T-cell (primary cell): ENCODE data around the gene BDH2. TPM values are rescaled to one million over a fixed set of nuclear protein-coding genes. Genes with fewer than 3 reads are reported as not detected.

ENCODE experiments used
- ATAC-seq, 4 experiments: fragments of 200-7000 bp in 3 of 4; fragments of 150-1000 bp in 1 of 4; cut with Tn5 transposase; replicated peaks in 1 of 4; 1 replicate in 3 of 4; 2 replicates in 1 of 4; pipeline ENCODE4 v1.10.0; 2021; ENCODE audit warnings: moderate library complexity in 3 of 4, mild to moderate bottlenecking in 2 of 4, moderate number of reproducible peaks in 1 of 4
- CTCF ChIA-PET, 2 donors: fragments of 300-600 bp; sonication (Branson Sonifier 250); formaldehyde crosslinking; loops; one replicate each; lab custom pipeline; 2022; ENCODE audit warnings: antibody characterized with exemption in 2 of 2; lab: Charles Lee
- POLR2A ChIA-PET, 2 donors: fragments of 300-600 bp; sonication (Branson Sonifier 250); formaldehyde crosslinking; loops; one replicate each; lab custom pipeline; 2022; ENCODE audit warnings: antibody characterized with exemption in 2 of 2; lab: Charles Lee
- DNase-seq, 35 experiments: peaks; one replicate each; pipeline versions ENCODE4 v3.0.0 to v3.0.0-alpha.2; 2013 to 2023
- H3K27ac ChIP-seq: one replicate; pipeline ENCODE4 v1.5.1; 2013; ENCODE audit warnings: low read length
- H3K27me3 ChIP-seq, 2 experiments: replicated peaks in 1 of 2; 1 replicate in 1 of 2; 2 replicates in 1 of 2; pipeline versions ENCODE4 v1.6.1 to v1.7.0; 2013; ENCODE audit warnings: low read length in 1 of 2, mixed read lengths in 1 of 2; ENCODE audit not compliant: control insufficient read depth in 2 of 2, insufficient read depth in 2 of 2; ENCODE audit errors: extremely low read depth in 1 of 2
- H3K36me3 ChIP-seq, 2 donors: 1 replicate in 1 of 2; 2 replicates in 1 of 2; pipeline versions ENCODE4 v1.6.1 to v1.7.0; 2013; ENCODE audit warnings: low read length in 1 of 2; ENCODE audit not compliant: control insufficient read depth in 2 of 2, insufficient read depth in 1 of 2; ENCODE audit errors: extremely low read depth in 1 of 2
- H3K4me1 ChIP-seq, 2 experiments: 1 replicate in 1 of 2; 2 replicates in 1 of 2; pipeline versions ENCODE4 v1.6.1 to v1.7.0; 2013; ENCODE audit warnings: low read length in 2 of 2, mixed read lengths in 1 of 2; ENCODE audit not compliant: insufficient read depth in 2 of 2, control insufficient read depth in 1 of 2; ENCODE audit errors: extremely low read depth in 1 of 2
- H3K4me3 ChIP-seq, 2 donors: 1 replicate in 1 of 2; 2 replicates in 1 of 2; pipeline versions ENCODE4 v1.5.1 to v1.7.0; 2013; ENCODE audit warnings: mild to moderate bottlenecking in 2 of 2, low read length in 1 of 2, moderate library complexity in 1 of 2; ENCODE audit not compliant: control insufficient read depth in 1 of 2; ENCODE audit errors: extremely low read depth in 1 of 2
- H3K9me3 ChIP-seq: 2 replicates; pipeline ENCODE4 v1.7.0; 2013
- H3K27ac Mint-ChIP-seq, 2 donors: one replicate each; pipeline ENCODE4 v1.8.0; 2020 to 2021; ENCODE audit warnings: mild to moderate bottlenecking in 2 of 2, mixed read lengths in 2 of 2
- H3K27me3 Mint-ChIP-seq, 2 donors: one replicate each; pipeline ENCODE4 v1.8.0; 2021 to 2022; ENCODE audit warnings: mixed read lengths in 2 of 2
- H3K36me3 Mint-ChIP-seq: one replicate; pipeline ENCODE4 v1.8.0; 2021; ENCODE audit warnings: mixed read lengths
- H3K4me1 Mint-ChIP-seq, 3 donors: one replicate each; pipeline ENCODE4 v1.8.0; 2020 to 2022; ENCODE audit warnings: mixed read lengths in 3 of 3, mild to moderate bottlenecking in 1 of 3
- H3K4me3 Mint-ChIP-seq, 3 donors: one replicate each; pipeline ENCODE4 v1.8.0; 2020 to 2022; ENCODE audit warnings: mild to moderate bottlenecking in 3 of 3, mixed read lengths in 3 of 3, moderate library complexity in 3 of 3
- H3K9me3 Mint-ChIP-seq, 3 donors: one replicate each; pipeline ENCODE4 v1.8.0; 2020 to 2022; ENCODE audit warnings: mixed read lengths in 3 of 3
- whole genome bisulfite sequencing: methylation state at CpG from one replicate; pipeline ENCODE4 v1.1.5; 2013; ENCODE audit warnings: missing lambda C conversion rate; ENCODE audit not compliant: insufficient coverage; 5-methylcytosine and 5-hydroxymethylcytosine counted together
- total RNA-seq, 35 experiments: library from RNA in 6 of 35; stranded (reverse) in 6 of 35; fragments of 120-200 nt in 1 of 35; gene quantifications; one replicate each; pipeline versions ENCODE4 v1.2.1 to v1.2.4 and lab custom pipeline; 2013 to 2026

BDH2 gene
- total RNA-seq, 5 donors from 2014 or later (not counting 1 experiment from before 2014, with no cell fraction given), result 11.4 to 22.6 (median 18.5) TPM

DNA sequence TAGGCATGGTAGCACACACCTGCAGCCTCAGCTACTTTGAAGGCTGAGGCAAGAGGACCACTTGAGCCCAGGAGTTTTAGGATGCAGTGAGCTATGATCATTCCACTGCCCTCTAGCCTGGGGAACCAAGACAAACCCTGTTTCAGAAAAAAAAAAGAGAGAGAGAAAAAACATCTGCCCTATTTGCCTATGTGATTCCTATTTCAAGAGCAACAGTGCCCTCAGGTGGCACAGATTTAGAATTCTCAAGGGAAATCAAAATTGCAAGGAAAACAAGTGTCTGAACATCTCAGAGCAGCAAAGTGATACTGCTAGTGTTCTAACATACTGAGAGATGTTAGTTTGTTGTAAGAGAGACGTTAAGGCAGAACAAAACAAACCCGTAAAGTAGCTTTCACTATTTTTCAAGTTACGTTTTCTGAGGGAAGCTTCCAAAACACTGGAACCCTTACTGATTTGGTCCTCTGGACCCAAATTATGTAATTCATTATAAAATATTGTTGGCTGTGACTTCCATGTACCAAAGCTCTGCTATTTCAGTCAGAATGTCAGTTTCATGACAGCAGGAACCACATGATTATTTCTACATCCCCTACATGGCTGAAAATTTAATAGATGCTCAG is 7.9 kb downstream of the BDH2 start:
- peaks cover 34% of the 10 kb centered on the region for H3K36me3 Mint-ChIP-seq
- H3K4me3 Mint-ChIP-seq, result no peak overlapping the region
- no peaks in the 10 kb centered on the region for H3K27me3 Mint-ChIP-seq
- H3K27me3 ChIP-seq, result no peaks in the 10 kb centered on the region
- no CpG with 5 or more reads among the region's 3 CpGs for WGBS
- ATAC-seq, result peak; percentile 31 to 75 (median 48)
- H3K9me3 Mint-ChIP-seq, result no peaks in the 10 kb centered on the region
- H3K27ac Mint-ChIP-seq, result no peak overlapping the region
- H3K36me3 ChIP-seq, result peaks cover 0 to 34% of the 10 kb centered on the region in 2 donors
- H3K9me3 ChIP-seq, result no peaks in the 10 kb centered on the region
- no peak overlapping the region for H3K4me3 ChIP-seq
- CTCF ChIA-PET, result interaction anchor here (0.5 to 2.8 kb wide), 30 partner anchors 10 to 1759 kb away, joined by 3 to 29 read pairs (median 4); partner anchors contain the start of genes SLC9B2 (in 2 of the 2), SLC39A8 (in 1 of the 2) and SLC9B1 (in 1 of the 2)
- POLR2A ChIA-PET, result interaction anchor here in 1 of 2 donors (0.6 to 0.9 kb wide), 2 partner anchors 11 to 661 kb away, joined by 4 to 9 read pairs; no protein-coding TSS in a partner anchor
- H3K4me1 ChIP-seq, result no peaks in the 10 kb centered on the region
- peaks cover 6 to 19% (median 16%) of the 10 kb centered on the region in 3 donors for H3K4me1 Mint-ChIP-seq
- peak in 31 of 35 experiments; percentile 2 to 79 (median 32) for DNase-seq
- no peak overlapping the region for H3K27ac ChIP-seq

DNA sequence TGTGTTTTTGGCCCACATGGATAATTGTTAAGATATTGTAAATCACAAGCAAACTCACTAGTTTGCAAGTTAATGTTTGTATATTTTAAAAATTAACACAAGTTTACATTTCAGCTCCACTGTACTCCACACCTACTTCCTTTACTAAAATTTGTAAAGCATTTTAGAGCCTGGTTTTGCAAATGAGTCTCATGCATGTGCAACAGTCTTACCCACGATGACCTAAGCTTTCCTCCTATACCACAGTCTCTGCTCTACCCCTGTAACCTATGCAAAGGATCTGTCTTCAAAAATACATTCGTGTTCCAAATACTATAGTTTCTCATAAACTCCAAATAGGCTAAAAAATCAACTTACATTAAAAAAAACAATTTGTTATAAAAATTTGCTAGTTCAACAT is 10.2 kb downstream of the BDH2 start:
- H3K4me3 ChIP-seq, result no peak overlapping the region
- no peaks in the 10 kb centered on the region for H3K27me3 ChIP-seq
- H3K9me3 ChIP-seq, result no peaks in the 10 kb centered on the region
- H3K4me1 Mint-ChIP-seq, result peaks cover 5 to 17% (median 13%) of the 10 kb centered on the region in 3 donors
- no peak overlapping the region for H3K4me3 Mint-ChIP-seq
- H3K27ac ChIP-seq, result no peak overlapping the region
- H3K27ac Mint-ChIP-seq, result no peak overlapping the region
- H3K36me3 Mint-ChIP-seq, result peaks cover 47% of the 10 kb centered on the region
- H3K4me1 ChIP-seq, result no peaks in the 10 kb centered on the region
- CTCF ChIA-PET, result interaction anchor here (0.6 to 1.3 kb wide), 8 partner anchors 9 to 785 kb away, joined by 3 to 4 read pairs (median 3); partner anchors contain the start of genes BDH2 (in 1 of the 2) and SLC9B1 (in 1 of the 2)
- DNase-seq (no peak), ATAC-seq (no peak)
- WGBS, result 75% methylated on average over 1 of the region's 2 CpGs
- peaks cover 0 to 47% of the 10 kb centered on the region in 2 donors for H3K36me3 ChIP-seq
- POLR2A ChIA-PET, result no interaction called here
- H3K27me3 Mint-ChIP-seq, result no peaks in the 10 kb centered on the region
- H3K9me3 Mint-ChIP-seq, result no peaks in the 10 kb centered on the region

DNA sequence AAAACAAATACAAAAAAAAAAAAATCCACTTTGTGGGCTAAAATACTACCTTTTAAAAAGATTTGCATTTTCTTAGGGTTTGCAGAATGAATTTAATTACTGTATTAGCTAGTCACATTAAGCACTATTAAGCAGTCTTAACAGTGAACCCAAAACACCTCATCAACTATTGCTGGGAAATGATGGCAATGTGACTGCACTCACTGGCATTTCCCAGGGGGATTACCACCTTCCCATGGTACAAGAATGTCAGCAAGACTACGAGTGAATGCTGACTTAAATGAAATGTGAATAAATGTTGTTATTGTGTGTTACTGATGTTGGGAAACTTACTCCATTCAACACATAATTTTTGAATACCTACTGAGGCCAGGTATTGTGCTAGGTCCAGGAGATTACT is 13.1 kb downstream of the BDH2 start:
- CTCF ChIA-PET, result no interaction called here
- WGBS, result no CpG with 5 or more reads among the region's 1 CpG
- H3K36me3 ChIP-seq, result peaks cover 0 to 47% of the 10 kb centered on the region in 2 donors
- Mint-ChIP-seq H3K27me3 (no peaks in the 10 kb centered on the region), H3K36me3 (peaks cover 54% of the 10 kb centered on the region), H3K27ac (no peak overlapping the region), H3K4me3 (no peak overlapping the region), H3K9me3 (no peaks in the 10 kb centered on the region), H3K4me1 (peaks cover 0 to 4% (median 1%) of the 10 kb centered on the region in 3 donors)
- POLR2A ChIA-PET, result no interaction called here
- H3K9me3 ChIP-seq, result no peaks in the 10 kb centered on the region
- H3K4me1 ChIP-seq, result no peaks in the 10 kb centered on the region
- DNase-seq (no peak), ATAC-seq (no peak)
- H3K27me3 ChIP-seq, result no peaks in the 10 kb centered on the region
- H3K27ac ChIP-seq, result no peak overlapping the region
- no peak overlapping the region for H3K4me3 ChIP-seq

DNA sequence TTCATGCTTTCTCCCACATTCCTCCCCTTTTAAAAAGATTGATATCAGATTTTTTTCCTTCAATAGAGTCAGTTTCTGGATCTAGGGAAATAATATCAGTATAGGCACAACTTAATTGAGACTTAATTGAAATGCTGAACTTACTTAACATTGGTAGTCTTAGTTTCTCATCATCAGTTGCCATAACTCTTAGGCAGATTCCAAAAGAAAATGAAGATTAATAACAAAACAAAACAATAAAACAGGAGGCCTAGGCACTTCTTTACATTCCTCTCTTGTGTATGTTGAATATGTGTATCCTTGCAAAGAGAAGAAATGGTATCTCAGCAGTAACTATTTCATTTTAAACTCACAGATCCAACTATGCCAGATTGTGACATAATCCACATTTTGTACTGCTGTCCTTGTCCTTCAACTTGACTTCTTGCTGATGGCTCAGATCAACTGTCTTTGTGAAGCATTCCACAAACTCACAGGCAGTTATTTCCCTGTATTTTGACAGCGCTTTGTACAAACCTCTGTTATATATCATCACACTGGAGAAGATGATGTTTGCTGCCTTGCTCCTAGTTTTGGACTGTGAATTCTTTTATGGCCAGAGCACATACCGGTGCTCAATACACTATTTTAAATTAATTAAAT is 14.0 kb downstream of the BDH2 start:
- H3K9me3 Mint-ChIP-seq, result no peaks in the 10 kb centered on the region
- H3K4me1 ChIP-seq, result no peaks in the 10 kb centered on the region
- DNase-seq, result no peak
- H3K36me3 Mint-ChIP-seq, result peaks cover 55% of the 10 kb centered on the region
- no peaks in the 10 kb centered on the region for H3K27me3 ChIP-seq
- no CpG with 5 or more reads among the region's 2 CpGs for WGBS
- H3K27ac Mint-ChIP-seq, result no peak overlapping the region
- no peaks in the 10 kb centered on the region for H3K9me3 ChIP-seq
- H3K4me3 Mint-ChIP-seq, result no peak overlapping the region
- H3K27ac ChIP-seq, result no peak overlapping the region
- H3K4me3 ChIP-seq, result no peak overlapping the region
- no peaks in the 10 kb centered on the region for H3K4me1 Mint-ChIP-seq
- ATAC-seq, result no peak
- ChIA-PET POLR2A (no interaction called here), CTCF (no interaction called here)
- H3K27me3 Mint-ChIP-seq, result no peaks in the 10 kb centered on the region
- H3K36me3 ChIP-seq, result peaks cover 0 to 42% of the 10 kb centered on the region in 2 donors

DNA sequence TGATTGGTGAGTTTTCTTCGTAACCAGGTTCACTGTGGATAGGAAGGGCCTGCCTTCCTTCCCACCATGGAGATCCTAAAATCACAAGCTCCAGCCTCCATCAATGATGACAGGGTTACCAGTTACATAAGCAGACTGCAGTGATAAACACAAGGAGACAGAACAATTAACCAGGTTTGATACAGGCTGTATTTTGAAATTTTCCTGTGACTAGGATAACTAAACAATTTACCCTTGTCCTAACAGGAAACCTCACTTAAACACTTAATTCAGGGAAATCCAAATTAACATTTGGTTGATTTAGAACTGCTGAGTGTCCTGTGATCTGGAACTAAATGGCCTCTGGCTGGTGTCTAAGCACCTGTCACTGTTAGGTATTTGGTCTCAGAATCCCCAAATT is 20.0 kb downstream of the BDH2 start:
- WGBS, result no CpG with 5 or more reads among the region's 1 CpG
- Mint-ChIP-seq H3K27ac (peak overlapping the region in 1 of 2 donors; percentile 50), H3K4me1 (peaks cover 28 to 34% (median 32%) of the 10 kb centered on the region in 3 donors), H3K36me3 (peaks cover 16% of the 10 kb centered on the region), H3K27me3 (no peaks in the 10 kb centered on the region), H3K9me3 (no peaks in the 10 kb centered on the region), H3K4me3 (no peak overlapping the region)
- H3K27ac ChIP-seq, result no peak overlapping the region
- no peak overlapping the region for H3K4me3 ChIP-seq
- no peaks in the 10 kb centered on the region for H3K9me3 ChIP-seq
- no peaks in the 10 kb centered on the region for H3K27me3 ChIP-seq
- ChIA-PET POLR2A (interaction anchor here (0.6 to 0.7 kb wide), 2 partner anchors 10 to 65 kb away, joined by 3 to 5 read pairs; no protein-coding TSS in a partner anchor), CTCF (interaction anchor here (1.1 to 2.6 kb wide), 7 partner anchors 12 to 36 kb away, joined by 3 to 17 read pairs (median 6); partner anchors contain the start of gene BDH2 (in 1 of the 2))
- DNase-seq (no peak), ATAC-seq (no peak)
- peaks cover 9 to 12% of the 10 kb centered on the region in 2 experiments for H3K4me1 ChIP-seq
- no peaks in the 10 kb centered on the region for H3K36me3 ChIP-seq

DNA sequence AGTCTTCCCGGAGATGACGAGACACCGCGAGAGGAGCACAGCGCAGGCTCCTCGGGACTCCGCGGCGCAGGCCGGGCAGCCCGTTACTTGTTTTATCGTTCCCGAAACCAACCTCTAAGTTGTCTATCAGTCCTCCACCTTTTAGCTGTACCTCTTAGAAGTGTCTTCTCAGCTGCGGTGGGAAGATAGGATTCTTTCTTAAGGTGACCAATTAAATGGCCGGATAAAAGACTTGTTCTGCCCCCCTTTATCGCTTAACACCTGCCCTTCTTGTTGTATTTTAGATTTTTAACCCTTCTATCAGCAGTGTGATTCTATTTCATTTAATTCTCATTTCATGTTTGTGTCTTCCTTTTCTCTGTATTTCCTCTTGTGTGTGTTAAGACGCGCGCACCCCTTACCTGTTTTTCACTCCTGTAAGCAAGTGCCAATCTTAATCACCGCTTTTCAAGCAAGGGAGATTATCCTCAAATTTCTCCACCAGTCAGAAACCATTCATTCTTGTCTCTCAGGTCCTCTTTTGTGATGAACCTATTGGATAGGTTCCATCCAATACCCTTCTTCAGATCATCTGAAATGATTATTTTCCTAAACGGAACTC is 22.8 kb downstream of the BDH2 start, which contains the start of gene SLC9B2:
SLC9B2 (minus strand) TSS at position 15 of the 601 bp plus-strand sequence. CDS start 9,211 bp downstream, outside the sequence.
- ChIA-PET POLR2A (interaction anchor here in 1 of 2 donors (0.6 to 1.0 kb wide), 5 partner anchors 197 to 755 kb away, joined by 3 to 5 read pairs (median 3); partner anchors contain the start of gene MANBA), CTCF (interaction anchor here (0.6 to 2.9 kb wide), 8 partner anchors 15 to 1715 kb away, joined by 3 to 13 read pairs (median 4); partner anchors contain the start of genes BDH2 (in 1 of the 2), CISD2 (in 1 of the 2) and UBE2D3 (in 1 of the 2))
- Histone ChIP-seq H3K27ac (peak within 1 kb of the TSS; percentile 98), H3K4me3 (peak within 1 kb of the TSS; percentile 77 to 84), H3K9me3 (no peaks in the 10 kb centered on the region), H3K27me3 (no peaks in the 10 kb centered on the region), H3K4me1 (peaks cover 9 to 12% of the 10 kb centered on the region in 2 experiments), H3K36me3 (no peaks in the 10 kb centered on the region)
- peak in 6 of 35 experiments; percentile 11 to 53 (median 40) for DNase-seq
- 5% methylated on average over 15 of the region's 21 CpGs for WGBS
- Mint-ChIP-seq H3K27ac (peak within 1 kb of the TSS; percentile 98 to 99), H3K4me1 (peaks cover 43 to 55% (median 52%) of the 10 kb centered on the region in 3 donors), H3K9me3 (no peaks in the 10 kb centered on the region), H3K4me3 (peak within 1 kb of the TSS; percentile 85 to 96 (median 88)), H3K36me3 (peaks cover 11% of the 10 kb centered on the region), H3K27me3 (no peaks in the 10 kb centered on the region)
- ATAC-seq, result peak; percentile 62 to 64 (median 63)
